MCF 10A (cell line): ENCODE data around the gene TUBB. TPM values are rescaled to one million over a fixed set of nuclear protein-coding genes. Genes with fewer than 3 reads are reported as not detected.

Experiments used
- BruUV-seq: library from RNA; stranded (reverse); fragments of 400-500 nt; replicated peaks from 2 replicates; lab custom pipeline; 2021; lab: Mats Ljungman, UMichigan
- CTCF ChIA-PET: fragments of 300-600 bp; sonication (Branson Sonifier 250); formaldehyde crosslinking; extraction: SDS; loops from one replicate; lab custom pipeline; 2021; ENCODE audit warnings: antibody characterized with exemption, inconsistent platforms; lab: Yijun Ruan, JAX
- POLR2A ChIA-PET: fragments of 300-600, 350-650 bp; sonication (Branson Sonifier 250); formaldehyde crosslinking; extraction: SDS; loops from one replicate; lab custom pipeline; 2020; ENCODE audit warnings: antibody characterized with exemption, inconsistent platforms; lab: Yijun Ruan, JAX
- DNase-seq: peaks from one replicate; pipeline ENCODE4 v3.0.0-alpha.2; 2018; ENCODE audit not compliant: unreplicated experiment
- H3K27ac Mint-ChIP-seq: one replicate; pipeline ENCODE4 v1.8.0; 2022; ENCODE audit warnings: mild to moderate bottlenecking, low read depth, mixed read lengths; ENCODE audit not compliant: unreplicated experiment
- H3K27me3 Mint-ChIP-seq: one replicate; pipeline ENCODE4 v1.8.0; 2022; ENCODE audit warnings: mixed read lengths; ENCODE audit not compliant: insufficient read depth, unreplicated experiment
- H3K36me3 Mint-ChIP-seq: one replicate; pipeline ENCODE4 v1.8.0; 2022; ENCODE audit warnings: mild to moderate bottlenecking, moderate library complexity, mixed read lengths; ENCODE audit not compliant: insufficient read depth, unreplicated experiment
- H3K4me1 Mint-ChIP-seq: one replicate; pipeline ENCODE4 v1.8.0; 2022; ENCODE audit warnings: mixed read lengths; ENCODE audit not compliant: insufficient read depth, unreplicated experiment
- H3K4me3 Mint-ChIP-seq: one replicate; pipeline ENCODE4 v1.8.0; 2022; ENCODE audit warnings: mild to moderate bottlenecking, moderate library complexity, mixed read lengths; ENCODE audit not compliant: unreplicated experiment
- H3K9me3 Mint-ChIP-seq: one replicate; pipeline ENCODE4 v1.8.0; 2022; ENCODE audit warnings: mixed read lengths; ENCODE audit not compliant: unreplicated experiment
- CTCF ChIP-seq: fragments of 200-600 bp; IDR thresholded peaks from one replicate; pipeline ENCODE4 v1.8.0; 2022; ENCODE audit warnings: antibody characterized with exemption, mild to moderate bottlenecking; ENCODE audit not compliant: unreplicated experiment
- intact Hi-C: fragments of 100-400 bp; cut with micrococcal nuclease; formaldehyde crosslinking; loops from 2 replicates; pipeline ENCODE4 v1.14.1; 2022
- total RNA-seq: library from RNA; stranded (reverse); gene quantifications from 2 replicates; pipeline ENCODE4 v1.2.3, GENCODE V29; 2022

TUBB gene
- total RNA-seq, 1 experiment from 2014 or later = 210 TPM

DNA sequence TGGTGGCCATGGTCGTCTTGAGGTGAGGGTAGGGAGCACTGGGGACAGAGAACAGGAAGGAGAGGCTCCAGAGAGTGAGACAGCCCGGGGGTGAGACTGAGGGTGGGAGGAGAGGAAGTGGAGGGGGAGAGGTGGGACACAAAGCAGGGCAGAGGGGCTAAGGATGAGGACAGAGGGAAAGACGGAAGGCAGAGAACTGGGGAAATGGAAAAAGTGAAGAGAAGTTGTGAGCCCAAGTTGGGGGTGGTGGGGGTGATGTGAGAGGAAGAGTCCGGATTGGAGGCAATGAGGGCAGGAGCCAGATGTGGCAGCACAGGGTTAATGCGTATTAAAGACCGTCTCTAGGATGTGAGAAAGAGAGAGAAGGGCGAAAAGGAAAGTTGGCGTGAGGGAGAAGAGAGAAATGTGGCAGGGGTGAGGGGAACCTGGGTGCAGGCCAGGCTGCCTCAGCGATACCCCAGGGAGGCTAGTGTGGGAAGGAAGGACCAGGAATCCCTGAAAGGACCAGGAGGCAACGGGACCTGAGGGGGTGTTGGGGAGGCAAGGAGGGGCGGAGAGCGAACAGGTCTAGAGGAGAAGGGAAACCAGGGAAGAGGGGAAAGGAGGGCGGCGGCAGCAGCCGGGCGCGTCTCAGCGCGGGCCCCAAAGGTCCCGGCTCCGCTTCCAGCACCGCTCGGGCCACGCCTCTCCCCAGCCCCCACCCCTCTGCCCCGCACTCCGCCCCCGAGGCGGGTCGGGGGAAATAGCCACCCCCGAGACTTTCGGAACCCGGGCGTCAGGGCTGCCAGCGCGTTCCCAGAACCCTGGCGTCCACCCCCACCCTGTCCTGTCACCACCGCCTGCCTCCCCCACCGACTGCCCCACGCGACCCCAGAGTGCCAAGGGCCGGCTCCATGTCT is 33.9 kb upstream of the TUBB start, which contains the start of gene PPP1R18:
Gene PPP1R18 (minus strand): TSS at position 637 of the 899 bp plus-strand sequence. CDS start 627 bp downstream, at position 10.
- ChIA-PET CTCF (interaction anchor here (0.7 to 17.5 kb wide), 4 partner anchors 10 to 54 kb away, joined by 3 to 537 read pairs (median 5); partner anchors contain the start of genes MDC1 and TUBB), POLR2A (interaction anchor here (0.6 to 6.5 kb wide), 12 partner anchors 13 to 425 kb away, joined by 3 to 251 read pairs (median 4); partner anchors contain the start of genes DDR1, DHX16, MDC1 and TUBB)
- peaks cover 71% of the 10 kb centered on the region for H3K4me1 Mint-ChIP-seq
- DNase-seq = peak; percentile 74
- intact Hi-C loops = loop anchor here (1.0 to 5.0 kb wide), 3 partner anchors 31 to 191 kb away; partner anchors contain the start of gene MDC1
- no peak for TF ChIP-seq CTCF
- BruUV-seq = TSS peak; percentile 30
- H3K9me3 Mint-ChIP-seq = no peaks in the 10 kb centered on the region
- peak within 1 kb of the TSS; percentile 94 for H3K4me3 Mint-ChIP-seq
- no peaks in the 10 kb centered on the region for H3K27me3 Mint-ChIP-seq
- peak within 1 kb of the TSS; percentile 80 for H3K27ac Mint-ChIP-seq
- H3K36me3 Mint-ChIP-seq = peaks cover 27% of the 10 kb centered on the region

DNA sequence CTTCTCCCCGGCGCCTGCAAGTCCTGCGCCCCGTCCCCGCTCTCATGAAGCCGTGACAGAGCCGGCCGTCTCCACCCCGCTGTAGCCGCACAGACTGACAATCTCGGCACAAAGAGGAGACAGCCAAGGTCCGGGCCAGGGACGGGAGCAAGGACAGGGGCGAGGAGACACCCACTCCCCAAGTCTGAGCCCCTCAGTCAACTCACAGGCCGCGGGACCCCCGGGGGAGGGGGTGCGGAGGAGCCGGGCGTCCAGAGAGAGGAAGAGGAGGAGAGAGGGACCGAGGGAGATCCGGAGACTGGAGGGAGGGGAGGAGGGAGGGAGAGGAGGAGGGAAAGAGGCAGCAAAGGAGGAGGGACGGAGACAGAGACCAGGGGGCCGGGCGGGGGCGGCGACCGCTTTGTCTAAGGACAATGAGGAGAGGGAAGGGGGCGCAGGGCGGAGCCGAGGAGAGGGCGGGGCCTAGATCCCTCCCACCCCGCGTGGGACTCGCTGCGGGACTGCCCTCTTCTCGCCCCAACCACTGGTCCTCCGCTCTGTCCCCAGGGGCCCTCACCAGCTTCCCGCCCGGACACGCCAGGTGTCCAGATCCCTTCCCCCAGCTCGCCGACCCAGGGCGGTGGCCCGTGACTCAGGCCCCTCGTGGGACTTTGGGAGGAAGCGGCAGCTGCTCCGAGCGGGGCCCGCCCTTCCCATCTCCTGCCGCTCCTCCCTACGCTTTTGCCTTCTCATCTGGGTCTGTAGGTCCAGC is 33.1 kb upstream of the TUBB start:
- no peaks in the 10 kb centered on the region for H3K27me3 Mint-ChIP-seq
- H3K9me3 Mint-ChIP-seq = no peaks in the 10 kb centered on the region
- BruUV-seq = no TSS peak
- H3K4me3 Mint-ChIP-seq = peak overlapping the region; percentile 94
- H3K27ac Mint-ChIP-seq = peak overlapping the region; percentile 80
- intact Hi-C loops = loop anchor here (1.0 to 5.0 kb wide), 3 partner anchors 30 to 190 kb away; partner anchors contain the start of gene MDC1
- peaks cover 19% of the 10 kb centered on the region for H3K36me3 Mint-ChIP-seq
- ChIA-PET POLR2A (interaction anchor here (0.7 to 13.9 kb wide), 19 partner anchors 8 to 713 kb away, joined by 3 to 477 read pairs (median 5); partner anchors contain the start of genes DDR1, DHX16, FLOT1 and MDC1), CTCF (interaction anchor here (0.6 to 5.5 kb wide), 7 partner anchors 8 to 196 kb away, joined by 3 to 62 read pairs (median 7); no protein-coding TSS in a partner anchor)
- TF ChIP-seq CTCF = no peak
- DNase-seq = peak; percentile 96
- H3K4me1 Mint-ChIP-seq = peaks cover 66% of the 10 kb centered on the region

- TSS peak; percentile 85 for BruUV-seq
- H3K9me3 Mint-ChIP-seq = no peaks in the 10 kb centered on the region
- DNase-seq = peak; percentile 51
- H3K4me3 Mint-ChIP-seq = peak overlapping the region; percentile 94
- H3K27me3 Mint-ChIP-seq = no peaks in the 10 kb centered on the region
- intact Hi-C loops = loop anchor here (2.0 to 5.0 kb wide), 2 partner anchors 134 to 189 kb away; no protein-coding TSS in a partner anchor
- POLR2A ChIA-PET = interaction anchor here (0.7 to 13.9 kb wide), 21 partner anchors 9 to 977 kb away, joined by 3 to 477 read pairs (median 4); partner anchors contain the start of genes DDR1, DHX16, FLOT1 and GPANK1
- H3K27ac Mint-ChIP-seq = peak overlapping the region; percentile 80
- no peak for TF ChIP-seq CTCF
- CTCF ChIA-PET = interaction anchor here (0.6 to 5.5 kb wide), 10 partner anchors 9 to 195 kb away, joined by 3 to 62 read pairs (median 6); partner anchors contain the start of gene DHX16
- H3K36me3 Mint-ChIP-seq = peaks cover 13% of the 10 kb centered on the region
- peaks cover 58% of the 10 kb centered on the region for H3K4me1 Mint-ChIP-seq
Observed at GRCh38 chr6:30687659-30688431, 32.3 kb upstream of the TUBB start.
